ENCODE data around the gene PDX1. TPM values are rescaled to one million over a fixed set of nuclear protein-coding genes. Genes with fewer than 3 reads are reported as not detected.

The PDX1 gene
- total RNA-seq, 2 donors from 2014 or later, result 0.35 to 0.54 TPM

- intact Hi-C loops (cut with DNase I), result no loop called here
- H3K27me3 ChIP-seq, result peaks cover 34% of the 10 kb centered on the region
- peak overlapping the region; percentile 91 for H3K27ac ChIP-seq
- TF ChIP-seq CTCF (IDR thresholded peaks at IDR 0.05), result no peak
- no peaks in the 10 kb centered on the region for H3K36me3 ChIP-seq
- H3K4me1 ChIP-seq, result peaks cover 3% of the 10 kb centered on the region
- H3K4me3 ChIP-seq, result peak overlapping the region; percentile 75
- no peaks in the 10 kb centered on the region for H3K9me3 ChIP-seq
- H3K9ac ChIP-seq (ENCODE audit: low read depth in 2 of 2, low read length in 2 of 2), result peak overlapping the region; percentile 98 to 100
- DNase-seq, result no peak
Measured at GRCh38 chr13:27967736-27968315, 48.0 kb downstream of the PDX1 start.

GRCh38 chr13:27968316-27969081, 48.7 kb downstream of the PDX1 start:
- H3K9me3 ChIP-seq, result no peaks in the 10 kb centered on the region
- peak; percentile 21 for DNase-seq
- H3K9ac ChIP-seq (ENCODE audit: low read depth in 2 of 2, low read length in 2 of 2), result peak overlapping the region; percentile 98 to 100
- peaks cover 34% of the 10 kb centered on the region for H3K27me3 ChIP-seq
- TF ChIP-seq CTCF (IDR thresholded peaks at IDR 0.05), result no peak
- no peaks in the 10 kb centered on the region for H3K36me3 ChIP-seq
- peak overlapping the region; percentile 91 for H3K27ac ChIP-seq
- intact Hi-C loops (cut with DNase I), result no loop called here
- H3K4me1 ChIP-seq, result peaks cover 3% of the 10 kb centered on the region
- H3K4me3 ChIP-seq, result peak overlapping the region; percentile 75

- no peak for TF ChIP-seq CTCF (IDR thresholded peaks at IDR 0.05)
- intact Hi-C loops (cut with DNase I), result no loop called here
- peak; percentile 91 for DNase-seq
- H3K4me3 ChIP-seq, result peak within 1 kb of the TSS; percentile 75
- H3K36me3 ChIP-seq, result no peaks in the 10 kb centered on the region
- no peaks in the 10 kb centered on the region for H3K4me1 ChIP-seq
- H3K27me3 ChIP-seq, result peaks cover 34% of the 10 kb centered on the region
- H3K9ac ChIP-seq (ENCODE audit: low read depth in 2 of 2, low read length in 2 of 2), result peak within 1 kb of the TSS; percentile 98 to 100
- H3K9me3 ChIP-seq, result no peaks in the 10 kb centered on the region
- peak within 1 kb of the TSS; percentile 91 for H3K27ac ChIP-seq
Measured at GRCh38 chr13:27969082-27969865, 49.5 kb downstream of the PDX1 start, which contains the start of gene CDX2. Gene CDX2, minus strand, starts transcription at chr13:27969315. Its CDS starts 309 bp downstream, at chr13:27969006.

GRCh38 chr13:27969866-27970229, 50.0 kb downstream of the PDX1 start:
- peaks cover 34% of the 10 kb centered on the region for H3K27me3 ChIP-seq
- H3K9ac ChIP-seq (ENCODE audit: low read depth in 2 of 2, low read length in 2 of 2), result peak overlapping the region; percentile 52 to 100
- intact Hi-C loops (cut with DNase I), result loop anchor here (10.0 kb wide), 1 partner anchor 1015 kb away; no protein-coding TSS in a partner anchor
- peak overlapping the region; percentile 16 for H3K4me3 ChIP-seq
- H3K36me3 ChIP-seq, result no peaks in the 10 kb centered on the region
- DNase-seq, result no peak
- no peaks in the 10 kb centered on the region for H3K9me3 ChIP-seq
- no peak for TF ChIP-seq CTCF (IDR thresholded peaks at IDR 0.05)
- H3K27ac ChIP-seq, result peak overlapping the region; percentile 91
- no peaks in the 10 kb centered on the region for H3K4me1 ChIP-seq

All from colonic mucosa (tissue), 4 donors.